K562 (cell line): Measurements from ENCODE around the gene ETFRF1. TPM values are rescaled to one million over a fixed set of nuclear protein-coding genes. Genes with fewer than 3 reads are reported as not detected.

Experiments
- ATF1 ChIP-seq, 2 experiments: fragments of 450-650 bp in 1 of 2; IDR thresholded peaks; 2 replicates each; pipeline ENCODE4 v1.6.1; 2016; ENCODE audit warnings: missing compliant biosample characterization in 1 of 2, missing genetic modification characterization in 1 of 2
- CBX1 ChIP-seq: sonication (generic); IDR thresholded peaks from 2 replicates; pipeline ENCODE4 v1.6.1; 2016; ENCODE audit warnings: antibody characterized with exemption, low read depth, mild to moderate bottlenecking
- CEBPG ChIP-seq, 3 experiments: fragments of 200-800 bp in 1 of 3; sonication (Bioruptor generic) in 1 of 3; sonication (generic) in 1 of 3; formaldehyde crosslinking in 1 of 3; IDR thresholded peaks in 2 of 3; conservative IDR thresholded peaks in 1 of 3; 2 replicates each; pipeline versions ENCODE4 v1.6.1 to v1.8.0; 2016 to 2022; ENCODE audit warnings: missing compliant biosample characterization in 2 of 3, missing genetic modification characterization in 2 of 3, mild to moderate bottlenecking in 1 of 3, missing genetic modification reagents in 1 of 3
- EP300 ChIP-seq: IDR thresholded peaks from 2 replicates; pipeline ENCODE4 v1.6.1; 2012; ENCODE audit warnings: low read length, improper control_type of control experiment
- KAT8 ChIP-seq: fragments of 450-650 bp; IDR thresholded peaks from 2 replicates; pipeline ENCODE4 v1.6.1; 2016; ENCODE audit warnings: low read depth, mild to moderate bottlenecking
- KDM2B ChIP-seq: fragments of 250-450 bp; sonication (Bioruptor Pico); IDR thresholded peaks from 2 replicates; pipeline ENCODE4 v1.8.0; 2021; ENCODE audit warnings: mild to moderate bottlenecking, moderate library complexity
- NFIC ChIP-seq: fragments of 450-650 bp; IDR thresholded peaks from 2 replicates; pipeline ENCODE4 v1.6.1; 2017; ENCODE audit warnings: mild to moderate bottlenecking, inconsistent platforms
- OTX1 ChIP-seq: fragments of 450-650 bp; formaldehyde crosslinking; IDR thresholded peaks from 2 replicates; pipeline ENCODE4 v1.4.0; 2022; ENCODE audit warnings: mild to moderate bottlenecking
- SMARCE1 ChIP-seq: fragments of 450-650 bp; IDR thresholded peaks from 2 replicates; pipeline ENCODE4 v1.7.1; 2016; ENCODE audit warnings: mild to moderate bottlenecking
- TAF9B ChIP-seq: fragments of 450-650 bp; IDR thresholded peaks from 2 replicates; pipeline ENCODE4 v1.6.1; 2018; ENCODE audit warnings: mild to moderate bottlenecking; ENCODE audit not compliant: partially characterized antibody
- TRIM24 ChIP-seq, 2 experiments: fragments of 450-650 bp; IDR thresholded peaks; 2 replicates each; pipeline ENCODE4 v1.6.1; 2016
- ZFP30 ChIP-seq: fragments of 250-450 bp; sonication (Bioruptor Pico); IDR thresholded peaks from 2 replicates; pipeline ENCODE4 v1.8.0; 2022; ENCODE audit warnings: moderate library complexity, mild to moderate bottlenecking, inconsistent platforms, borderline replicate concordance
- ZNF263 ChIP-seq: sonication (generic); formaldehyde crosslinking; IDR thresholded peaks from 2 replicates; pipeline ENCODE4 v1.8.0; 2022; ENCODE audit warnings: mild to moderate bottlenecking, missing genetic modification reagents, borderline replicate concordance
- ZNF274 ChIP-seq: IDR thresholded peaks from 2 replicates; pipeline ENCODE4 v1.6.1; 2011; ENCODE audit warnings: low read depth, mild to moderate bottlenecking, low read length, moderate library complexity, borderline replicate concordance
- ZNF408 ChIP-seq: fragments of 250-450 bp; sonication (Bioruptor Pico); IDR thresholded peaks from 2 replicates; pipeline ENCODE4 v1.4.0; 2020; ENCODE audit warnings: low read depth, mild to moderate bottlenecking, moderate library complexity
- ZNF431 ChIP-seq: sonication (generic); formaldehyde crosslinking; IDR thresholded peaks from 2 replicates; pipeline ENCODE4 v1.8.0; 2022; ENCODE audit warnings: mild to moderate bottlenecking, missing genetic modification reagents
- polyA plus RNA-seq, 8 experiments: library from polyadenylated mRNA; depleted of rRNA in 4 of 8; stranded (reverse) in 5 of 8; unstranded in 3 of 8; fragments of >200 nt; fragmentation: Nextera tagmentation in 2 of 8; fragmentation: Illumina TruSeq in 1 of 8; extraction: Ambion mirVana in 2 of 8; extraction: Trizol in 1 of 8; gene quantifications; 2 replicates each; pipeline versions ENCODE4 v1.2.1 to v1.2.3, GENCODE V29; 2011 to 2014; ENCODE audit warnings: inconsistent platforms in 1 of 8, missing spikeins in 1 of 8
- total RNA-seq, 7 experiments: library from RNA; depleted of rRNA in 6 of 7; stranded (reverse); fragments of >200 nt in 6 of 7; fragmentation: Illumina TruSeq in 2 of 7; extraction: Trizol in 2 of 7; gene quantifications; 2 replicates each; pipeline versions ENCODE4 v1.2.1 to v1.2.3, GENCODE V29; 2011 to 2021; ENCODE audit warnings: low replicate concordance in 1 of 7
- TF ChIP-seq, protein P1 (sequence below), 2 experiments: fragments of 450-650 bp; conservative IDR thresholded peaks; 2 replicates each; pipeline ENCODE4 v1.6.1; 2017; ENCODE audit warnings: mild to moderate bottlenecking in 2 of 2, moderate library complexity in 2 of 2
- TF ChIP-seq, protein P2 (sequence below), 2 experiments: fragments of 250-450 bp in 1 of 2; fragments of 450-650 bp in 1 of 2; sonication (Bioruptor Pico) in 1 of 2; IDR thresholded peaks; 2 replicates each; pipeline versions ENCODE4 v1.6.1 to v1.8.0; 2016 to 2021; ENCODE audit warnings: mild to moderate bottlenecking in 2 of 2, moderate library complexity in 2 of 2, missing compliant biosample characterization in 1 of 2, missing genetic modification characterization in 1 of 2
- TF ChIP-seq, protein P3 (sequence below): fragments of 450-650 bp; formaldehyde crosslinking; IDR thresholded peaks from 2 replicates; pipeline ENCODE4 v1.4.0; 2020; ENCODE audit warnings: mild to moderate bottlenecking, moderate library complexity
- TF ChIP-seq, protein P4 (sequence below): sonication (generic); formaldehyde crosslinking; IDR thresholded peaks from 2 replicates; pipeline ENCODE4 v1.8.0; 2022; ENCODE audit warnings: mild to moderate bottlenecking, missing genetic modification reagents, borderline replicate concordance

ETFRF1 gene
- total and polyA plus RNA-seq, 9 of the 15 experiments (the other 6 are each of a cell fraction or from before 2014, with no cell fraction given): 16.1 to 107 (median 33.7) TPM

DNA sequence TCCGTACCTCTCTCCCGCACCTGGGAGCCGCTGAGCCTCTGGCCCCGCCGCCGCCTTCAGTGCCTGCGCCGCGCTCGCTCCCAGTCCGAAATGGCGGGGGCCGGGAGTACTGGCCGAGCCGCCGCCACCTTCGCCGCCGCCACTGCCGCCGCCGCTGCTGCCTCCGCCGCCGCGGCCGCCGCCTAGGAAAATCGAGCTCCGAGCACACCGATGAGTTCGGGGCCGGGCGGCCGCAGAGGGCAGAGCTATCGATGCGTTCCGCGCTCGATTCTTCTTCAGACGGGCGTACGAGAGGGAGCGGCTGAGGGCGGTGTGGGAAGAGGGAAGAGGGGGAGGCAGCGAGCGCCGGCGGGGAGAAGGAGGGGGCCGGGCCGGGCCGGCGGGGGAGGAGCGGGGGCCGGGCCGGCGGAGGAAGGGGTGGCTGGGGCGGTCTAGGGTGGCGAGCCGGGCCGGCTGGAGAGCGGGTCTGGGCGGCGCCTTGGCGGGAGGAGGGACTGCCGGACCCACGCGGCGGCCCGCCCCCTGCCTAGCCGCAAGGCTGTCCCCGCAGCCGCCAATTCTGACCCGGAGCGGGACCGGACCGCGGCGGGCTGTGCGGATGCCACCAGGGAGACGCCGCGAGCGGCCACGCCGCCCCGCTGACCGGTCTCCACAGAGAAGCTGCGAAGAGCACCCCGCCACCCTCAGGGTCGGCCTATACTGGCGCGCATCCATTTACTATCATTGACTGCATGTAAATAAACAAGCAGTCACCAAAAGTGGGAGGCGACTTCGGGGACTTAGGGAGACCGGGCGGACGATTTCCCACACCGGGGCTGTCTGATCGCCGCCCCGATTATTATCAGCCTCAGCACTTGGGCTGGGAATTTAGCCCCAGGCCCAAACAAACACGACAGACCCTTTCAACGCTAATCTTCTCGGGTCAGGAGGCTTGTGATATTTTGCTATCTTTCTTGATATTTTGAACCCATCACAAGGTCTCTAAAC lies 56.0 kb downstream of the ETFRF1 start, which contains the start of gene KRAS (continued):
- TF ChIP-seq, protein P1, sequence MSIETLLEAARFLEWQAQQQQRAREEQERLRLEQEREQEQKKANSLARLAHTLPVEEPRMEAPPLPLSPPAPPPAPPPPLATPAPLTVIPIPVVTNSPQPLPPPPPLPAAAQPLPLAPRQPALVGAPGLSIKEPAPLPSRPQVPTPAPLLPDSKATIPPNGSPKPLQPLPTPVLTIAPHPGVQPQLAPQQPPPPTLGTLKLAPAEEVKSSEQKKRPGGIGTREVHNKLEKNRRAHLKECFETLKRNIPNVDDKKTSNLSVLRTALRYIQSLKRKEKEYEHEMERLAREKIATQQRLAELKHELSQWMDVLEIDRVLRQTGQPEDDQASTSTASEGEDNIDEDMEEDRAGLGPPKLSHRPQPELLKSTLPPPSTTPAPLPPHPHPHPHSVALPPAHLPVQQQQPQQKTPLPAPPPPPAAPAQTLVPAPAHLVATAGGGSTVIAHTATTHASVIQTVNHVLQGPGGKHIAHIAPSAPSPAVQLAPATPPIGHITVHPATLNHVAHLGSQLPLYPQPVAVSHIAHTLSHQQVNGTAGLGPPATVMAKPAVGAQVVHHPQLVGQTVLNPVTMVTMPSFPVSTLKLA (conservative IDR thresholded peaks at IDR 0.05): peak; percentile 82 to 94
- peak; percentile 48; the same call in 1 of the 2 replicates for TF ChIP-seq NFIC
- peak; percentile 34; the same call in 1 of the 2 replicates for TF ChIP-seq ATF1 (CRISPR knock-in tag; IDR thresholded peaks at IDR 0.05)
- TF ChIP-seq ATF1 (tag; IDR thresholded peaks at IDR 0.05): peak; percentile 60; the same call in 1 of the 2 replicates
- TF ChIP-seq, protein P2, sequence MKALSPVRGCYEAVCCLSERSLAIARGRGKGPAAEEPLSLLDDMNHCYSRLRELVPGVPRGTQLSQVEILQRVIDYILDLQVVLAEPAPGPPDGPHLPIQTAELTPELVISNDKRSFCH (CRISPR knock-in tag; IDR thresholded peaks at IDR 0.05): no peak
- TF ChIP-seq, protein P2 (tag; IDR thresholded peaks at IDR 0.05): peak; percentile 18; the same call in 1 of the 2 replicates
- TF ChIP-seq, protein P3, sequence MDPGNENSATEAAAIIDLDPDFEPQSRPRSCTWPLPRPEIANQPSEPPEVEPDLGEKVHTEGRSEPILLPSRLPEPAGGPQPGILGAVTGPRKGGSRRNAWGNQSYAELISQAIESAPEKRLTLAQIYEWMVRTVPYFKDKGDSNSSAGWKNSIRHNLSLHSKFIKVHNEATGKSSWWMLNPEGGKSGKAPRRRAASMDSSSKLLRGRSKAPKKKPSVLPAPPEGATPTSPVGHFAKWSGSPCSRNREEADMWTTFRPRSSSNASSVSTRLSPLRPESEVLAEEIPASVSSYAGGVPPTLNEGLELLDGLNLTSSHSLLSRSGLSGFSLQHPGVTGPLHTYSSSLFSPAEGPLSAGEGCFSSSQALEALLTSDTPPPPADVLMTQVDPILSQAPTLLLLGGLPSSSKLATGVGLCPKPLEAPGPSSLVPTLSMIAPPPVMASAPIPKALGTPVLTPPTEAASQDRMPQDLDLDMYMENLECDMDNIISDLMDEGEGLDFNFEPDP: no peak
- no peak for TF ChIP-seq ZFP30
- TF ChIP-seq ZNF274: no peak
- TF ChIP-seq, protein P4, sequence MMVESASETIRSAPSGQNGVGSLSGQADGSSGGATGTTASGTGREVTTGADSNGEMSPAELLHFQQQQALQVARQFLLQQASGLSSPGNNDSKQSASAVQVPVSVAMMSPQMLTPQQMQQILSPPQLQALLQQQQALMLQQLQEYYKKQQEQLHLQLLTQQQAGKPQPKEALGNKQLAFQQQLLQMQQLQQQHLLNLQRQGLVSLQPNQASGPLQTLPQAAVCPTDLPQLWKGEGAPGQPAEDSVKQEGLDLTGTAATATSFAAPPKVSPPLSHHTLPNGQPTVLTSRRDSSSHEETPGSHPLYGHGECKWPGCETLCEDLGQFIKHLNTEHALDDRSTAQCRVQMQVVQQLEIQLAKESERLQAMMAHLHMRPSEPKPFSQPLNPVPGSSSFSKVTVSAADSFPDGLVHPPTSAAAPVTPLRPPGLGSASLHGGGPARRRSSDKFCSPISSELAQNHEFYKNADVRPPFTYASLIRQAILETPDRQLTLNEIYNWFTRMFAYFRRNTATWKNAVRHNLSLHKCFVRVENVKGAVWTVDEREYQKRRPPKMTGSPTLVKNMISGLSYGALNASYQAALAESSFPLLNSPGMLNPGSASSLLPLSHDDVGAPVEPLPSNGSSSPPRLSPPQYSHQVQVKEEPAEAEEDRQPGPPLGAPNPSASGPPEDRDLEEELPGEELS (CRISPR knock-in tag): peak; percentile 15; the same call in 1 of the 2 replicates
- no peak for TF ChIP-seq CEBPG (CRISPR knock-in tag; IDR thresholded peaks at IDR 0.05)
- TF ChIP-seq CEBPG (tag; conservative IDR thresholded peaks at IDR 0.05 in 1 of 2, IDR thresholded peaks at IDR 0.05 in 1 of 2): no peak
- peak; percentile 25; the same call in 1 of the 2 replicates for TF ChIP-seq EP300
- 0 out of 2 replicates have a peak, but pooled peaks have one; percentile 22 for TF ChIP-seq KDM2B (CRISPR knock-in tag)
- peak; percentile 85 for TF ChIP-seq CBX1
- TF ChIP-seq OTX1 (CRISPR knock-in tag): no peak
- peak in 1 of 2 experiments; percentile 51; a peak in 2 of 4 replicates for TF ChIP-seq TRIM24 (IDR thresholded peaks at IDR 0.05)
- TF ChIP-seq KAT8: no peak
- no peak for TF ChIP-seq ZNF408 (CRISPR knock-in tag)
- no peak; the same call in 1 of the 2 replicates for TF ChIP-seq ZNF263
- no peak for TF ChIP-seq ZNF431 (CRISPR knock-in tag)
- no peak for TF ChIP-seq TAF9B
- TF ChIP-seq SMARCE1: 0 out of 2 replicates have a peak, but pooled peaks have one; percentile 32
